M059J (cell line): ENCODE results near the gene ATP11A. TPM values are rescaled to one million over a fixed set of nuclear protein-coding genes. Genes with fewer than 3 reads are reported as not detected.
A peak's percentile ranks its signal among the peaks of the same experiment; 100 is the strongest.

Source experiments
- DNase-seq: peaks from one replicate; pipeline ENCODE4 v3.0.0-alpha.2; 2012; ENCODE audit warnings: low read depth
- total RNA-seq: library from RNA; depleted of rRNA; stranded (reverse); fragments of >200 nt; shearing (Covaris generic); gene quantifications from 2 replicates; pipeline ENCODE4 v1.2.3, GENCODE V29; 2014

The ATP11A gene
- total RNA-seq, 1 experiment from 2014 or later: 6.0 TPM

GRCh38 chr13:112723771-112724170, 33.9 kb downstream of the ATP11A start:
- DNase-seq: no peak

GRCh38 chr13:112724788-112725345, 35.0 kb downstream of the ATP11A start:
- DNase-seq: no peak

GRCh38 chr13:112725346-112726015, 35.6 kb downstream of the ATP11A start:
- DNase-seq: peak; percentile 84

GRCh38 chr13:112726016-112726767, 36.4 kb downstream of the ATP11A start:
- no peak for DNase-seq

GRCh38 chr13:112727581-112727980, 37.7 kb downstream of the ATP11A start:
- no peak for DNase-seq

- DNase-seq: no peak
Observed at GRCh38 chr13:112728375-112729126, 38.7 kb downstream of the ATP11A start.

GRCh38 chr13:112729408-112729807, 39.6 kb downstream of the ATP11A start:
- no peak for DNase-seq

- no peak for DNase-seq
Observed at GRCh38 chr13:112730157-112730671, 40.4 kb downstream of the ATP11A start.

- no peak for DNase-seq
Observed at GRCh38 chr13:112731667-112732616, 42.1 kb downstream of the ATP11A start.

- no peak for DNase-seq
Observed at GRCh38 chr13:112732679-112733078, 42.8 kb downstream of the ATP11A start.

GRCh38 chr13:112733112-112733511, 43.3 kb downstream of the ATP11A start:
- no peak for DNase-seq

- DNase-seq: no peak
Observed at GRCh38 chr13:112733661-112734379, 44.0 kb downstream of the ATP11A start.

GRCh38 chr13:112734696-112735547, 45.1 kb downstream of the ATP11A start:
- DNase-seq: no peak

- no peak for DNase-seq
Observed at GRCh38 chr13:112735791-112736190, 46.0 kb downstream of the ATP11A start.

GRCh38 chr13:112737294-112737693, 47.5 kb downstream of the ATP11A start:
- DNase-seq: no peak

- DNase-seq: no peak
Observed at GRCh38 chr13:112738606-112739005, 48.8 kb downstream of the ATP11A start.

GRCh38 chr13:112740502-112741131, 50.8 kb downstream of the ATP11A start:
- peak; percentile 22 for DNase-seq

GRCh38 chr13:112741185-112741755, 51.4 kb downstream of the ATP11A start:
- no peak for DNase-seq
